ENCODE measurements around the gene WNT10A.

Gene WNT10A

DNA sequence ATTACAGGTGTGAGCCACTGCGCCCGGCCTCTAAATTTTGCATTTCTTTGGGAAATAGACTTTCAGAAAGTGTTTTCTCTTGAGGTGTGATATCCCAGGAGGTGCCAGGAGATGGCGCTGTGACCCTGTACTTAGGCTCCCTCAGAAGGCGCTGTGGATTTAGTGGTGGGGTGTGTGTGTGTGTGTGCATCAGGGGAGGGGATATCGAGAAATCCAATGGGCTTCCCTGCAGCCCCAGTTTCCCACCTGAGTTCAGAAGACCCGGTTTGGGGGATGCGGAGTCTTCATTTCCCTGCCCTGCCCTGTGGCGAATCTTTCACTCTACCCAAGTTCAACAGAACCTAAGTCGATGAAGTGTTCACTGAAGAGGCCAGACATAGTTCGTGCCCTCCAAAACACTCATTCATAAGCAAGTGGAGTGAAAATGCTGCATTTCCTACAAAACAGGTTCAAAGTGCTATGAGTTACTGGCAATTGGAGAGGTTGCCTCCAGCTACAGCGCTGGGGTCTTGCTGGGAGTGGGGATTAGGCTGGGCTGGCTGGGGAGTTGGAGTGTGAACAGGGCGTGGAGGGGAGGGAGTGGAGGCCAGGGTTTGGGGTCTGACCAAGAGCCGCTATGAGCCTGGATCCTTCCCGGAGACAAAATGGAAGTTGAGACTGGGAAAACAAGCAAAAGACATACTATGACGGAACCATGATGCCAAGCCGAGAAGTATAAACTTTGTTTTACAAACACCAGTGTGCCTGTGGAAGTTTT lies 27.6 kb upstream of the WNT10A start:
- DNase-seq (ENCODE audit: insufficient read length, low spot score) (peak; percentile 64), FAIRE-seq (no peak)
- no peak for TF ChIP-seq POLR2A (IDR thresholded peaks at IDR 0.05; ENCODE audit: low read depth, low read length)

DNA sequence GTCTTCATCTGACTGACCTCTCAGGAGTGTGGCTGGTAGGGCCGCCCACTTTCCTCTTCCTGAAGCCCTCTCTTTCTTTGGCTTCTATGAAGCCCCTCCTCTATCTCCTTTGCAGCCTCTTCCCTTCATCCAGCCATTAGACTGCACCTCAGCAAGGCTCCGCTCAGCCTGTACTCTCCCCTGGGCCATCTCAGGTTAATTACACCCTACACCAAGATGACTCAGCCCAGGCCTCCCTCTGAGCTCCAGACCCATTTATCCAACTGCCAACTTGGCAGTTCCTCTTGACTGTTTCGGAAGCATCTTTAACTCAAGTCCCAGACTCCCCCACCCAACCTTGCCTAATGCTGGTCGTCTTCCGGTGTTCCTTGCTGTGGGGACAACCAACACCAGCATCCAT lies 26.9 kb upstream of the WNT10A start:
- TF ChIP-seq POLR2A (IDR thresholded peaks at IDR 0.05; ENCODE audit: low read depth, low read length), result no peak
- DNase-seq (ENCODE audit: insufficient read length, low spot score) (peak; percentile 87), FAIRE-seq (peak; percentile 87)

DNA sequence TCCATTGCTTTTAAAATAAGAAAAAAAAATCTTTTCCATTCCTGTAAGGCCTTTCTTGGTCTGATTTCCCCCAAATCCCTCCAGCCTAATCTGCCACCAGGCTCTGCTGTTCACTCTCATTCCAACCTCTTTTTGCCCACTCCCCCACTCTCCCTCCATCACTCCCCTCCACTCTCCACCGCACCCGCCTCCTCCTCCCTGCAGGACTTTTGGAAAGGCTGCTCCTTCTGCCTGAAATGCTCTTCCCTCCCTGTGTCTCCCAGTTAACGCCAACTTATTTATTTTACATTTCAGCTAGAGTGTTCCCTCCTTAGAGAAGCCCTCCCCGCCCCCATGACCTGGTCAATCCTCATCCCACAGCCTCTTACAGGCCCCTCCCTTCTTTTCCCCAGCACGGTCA lies 25.8 kb upstream of the WNT10A start:
- no peak for DNase-seq (ENCODE audit: insufficient read length, low spot score)
- no peak for TF ChIP-seq POLR2A (IDR thresholded peaks at IDR 0.05; ENCODE audit: low read depth, low read length)
- FAIRE-seq, result no peak

DNA sequence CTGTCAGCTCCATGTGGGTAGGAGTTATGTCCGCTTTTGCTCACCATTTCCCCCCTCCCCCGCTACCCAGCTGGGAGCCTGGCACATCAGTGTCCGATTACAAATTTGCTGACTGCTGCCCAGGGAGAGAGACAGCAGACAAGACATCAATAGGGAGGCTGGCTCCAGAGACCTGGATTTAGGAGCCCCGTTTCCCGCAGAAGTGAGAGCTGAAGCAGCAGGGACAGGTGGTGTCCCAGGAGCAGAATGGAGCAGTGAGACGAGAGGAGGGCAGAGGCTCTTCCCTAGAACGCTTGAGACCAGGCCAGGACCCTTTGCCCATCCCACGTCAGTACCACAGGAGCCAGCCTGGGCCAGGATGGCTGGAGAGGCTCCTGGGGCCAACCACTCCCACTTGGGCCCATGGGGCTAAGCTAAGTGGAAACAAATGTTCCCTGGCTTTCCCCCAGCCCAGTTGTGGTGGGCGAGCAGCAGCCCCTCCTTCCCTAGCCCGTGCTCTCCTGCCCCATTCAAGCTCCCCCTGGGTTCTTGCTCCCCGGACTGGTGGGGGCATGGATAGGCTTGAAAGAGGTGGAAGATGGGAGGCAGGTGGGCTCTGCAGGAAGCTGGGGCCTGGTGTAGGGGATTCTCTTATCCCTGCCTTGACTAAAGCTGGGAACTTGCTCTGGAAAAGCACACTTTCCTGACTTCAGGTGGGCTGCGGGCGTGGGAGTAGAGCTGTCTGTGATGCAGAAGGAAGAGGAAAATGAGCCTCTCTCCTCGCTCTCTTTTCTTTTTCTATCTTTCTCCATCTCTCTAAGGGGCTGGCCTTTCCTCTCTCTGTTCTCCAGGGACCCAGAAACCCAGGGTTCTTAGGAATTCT lies 25.1 kb upstream of the WNT10A start:
- FAIRE-seq (no peak), DNase-seq (ENCODE audit: insufficient read length, low spot score) (no peak)
- TF ChIP-seq POLR2A (IDR thresholded peaks at IDR 0.05; ENCODE audit: low read depth, low read length), result no peak

DNA sequence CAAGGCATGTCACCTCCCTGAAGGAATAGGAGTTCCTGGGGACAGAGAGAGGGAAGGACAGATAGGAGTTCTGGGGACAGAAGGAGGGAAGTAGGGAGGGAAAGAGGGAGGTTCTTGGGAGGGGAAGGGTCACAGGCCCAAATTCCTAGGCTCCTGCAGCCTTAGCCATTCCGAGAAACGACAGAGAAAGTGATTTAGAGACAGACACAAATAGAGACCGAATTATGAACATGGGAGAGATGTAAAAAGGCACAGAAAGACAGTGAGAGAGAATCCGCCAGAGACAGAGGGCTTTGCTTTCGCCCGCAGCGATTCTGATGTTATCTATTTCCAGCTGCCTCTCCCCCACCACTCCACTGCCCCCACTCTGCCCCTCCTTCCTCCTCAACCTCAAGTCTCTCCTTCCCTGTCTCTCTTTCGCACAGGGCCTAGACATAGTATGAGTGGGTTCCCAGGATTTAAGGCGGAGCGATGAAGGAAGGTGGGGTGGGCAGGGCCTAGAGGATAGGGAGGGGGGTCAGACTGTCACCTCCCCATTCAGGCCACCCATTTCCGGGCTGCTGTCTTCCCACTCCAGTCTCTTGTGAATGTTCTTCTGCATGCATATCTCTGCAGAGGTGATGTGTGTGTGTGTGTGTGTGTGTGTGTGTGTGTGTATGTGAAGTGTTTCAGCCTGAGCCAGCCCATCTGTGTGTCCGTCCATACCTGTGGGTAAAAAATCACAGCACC lies 24.3 kb upstream of the WNT10A start:
- DNase-seq (ENCODE audit: insufficient read length, low spot score) (no peak), FAIRE-seq (no peak)
- no peak for TF ChIP-seq POLR2A (IDR thresholded peaks at IDR 0.05; ENCODE audit: low read depth, low read length)

DNA sequence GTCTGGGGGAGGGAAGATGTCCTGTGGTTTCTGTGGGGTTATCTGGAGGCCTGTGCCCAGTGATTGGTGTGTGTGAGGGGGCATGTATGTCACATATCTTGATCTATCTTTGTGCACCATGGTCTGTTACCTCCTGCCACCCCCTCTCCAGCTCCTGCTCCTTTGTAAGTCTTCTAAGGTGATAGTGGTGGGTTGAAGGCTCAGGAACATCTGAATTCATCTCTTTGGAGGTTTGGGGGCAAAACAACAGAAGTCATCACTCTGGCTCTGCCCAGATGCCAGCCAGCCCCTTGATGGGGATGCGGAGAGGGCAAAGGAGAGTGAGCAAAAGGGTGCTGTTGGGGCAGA lies 23.8 kb upstream of the WNT10A start:
- FAIRE-seq (no peak), DNase-seq (ENCODE audit: insufficient read length, low spot score) (no peak)
- TF ChIP-seq POLR2A (IDR thresholded peaks at IDR 0.05; ENCODE audit: low read depth, low read length), result no peak

DNA sequence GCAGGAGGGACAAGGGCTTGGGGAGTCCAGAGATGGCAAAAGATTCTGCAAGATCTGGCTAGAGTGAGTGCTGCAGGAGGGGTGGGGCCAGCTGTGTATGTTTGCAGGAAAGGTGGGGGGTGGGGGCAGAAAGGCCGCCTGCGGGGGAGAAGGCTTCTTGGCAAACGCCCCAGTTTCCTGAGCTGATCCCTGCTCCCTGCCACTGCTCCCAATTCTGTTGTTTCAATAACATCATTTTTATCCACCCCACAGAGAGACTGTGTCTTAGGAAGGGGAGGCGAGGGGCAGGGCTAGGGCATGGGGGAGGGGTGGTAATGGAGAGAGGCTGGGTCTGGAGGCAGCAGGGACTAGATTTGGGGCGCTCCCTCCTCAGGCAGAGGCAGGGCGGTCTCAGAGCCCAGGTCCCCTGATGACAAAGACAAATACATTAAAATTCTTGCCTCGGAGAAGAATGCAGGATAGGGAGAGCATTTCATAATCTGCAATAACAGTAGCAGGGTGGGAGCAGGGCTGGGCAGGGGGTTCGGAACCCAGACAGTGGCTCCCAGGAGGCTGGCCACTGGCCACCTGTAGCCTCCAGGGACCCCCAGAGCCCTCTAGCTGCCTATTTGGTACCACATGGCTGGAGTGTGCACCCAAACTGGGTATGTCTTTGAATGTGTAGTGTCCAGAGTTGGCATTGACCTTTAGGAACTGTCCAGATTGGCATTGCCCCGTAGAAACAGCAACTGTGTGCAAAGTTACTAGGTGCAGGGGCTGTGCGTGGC lies 23.1 kb upstream of the WNT10A start:
- FAIRE-seq (no peak), DNase-seq (ENCODE audit: insufficient read length, low spot score) (no peak)
- no peak for TF ChIP-seq POLR2A (IDR thresholded peaks at IDR 0.05; ENCODE audit: low read depth, low read length)

DNA sequence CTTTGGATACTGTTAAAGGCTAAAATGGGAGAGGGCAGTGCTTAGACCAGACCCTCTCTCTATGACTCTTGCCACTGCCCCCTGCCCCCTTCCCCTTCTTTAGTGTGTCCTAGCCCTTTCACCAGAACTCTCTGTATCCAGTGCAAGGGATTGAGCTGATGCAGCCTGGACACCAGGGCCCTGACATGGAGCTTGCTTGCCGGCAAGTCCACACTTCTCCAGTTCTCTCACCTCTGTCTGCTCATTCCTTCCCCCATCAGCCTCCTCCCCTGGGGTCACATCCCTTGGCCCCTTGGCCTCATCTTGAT lies 22.6 kb upstream of the WNT10A start:
- DNase-seq (ENCODE audit: insufficient read length, low spot score) (no peak), FAIRE-seq (no peak)
- TF ChIP-seq POLR2A (IDR thresholded peaks at IDR 0.05; ENCODE audit: low read depth, low read length), result no peak

DNA sequence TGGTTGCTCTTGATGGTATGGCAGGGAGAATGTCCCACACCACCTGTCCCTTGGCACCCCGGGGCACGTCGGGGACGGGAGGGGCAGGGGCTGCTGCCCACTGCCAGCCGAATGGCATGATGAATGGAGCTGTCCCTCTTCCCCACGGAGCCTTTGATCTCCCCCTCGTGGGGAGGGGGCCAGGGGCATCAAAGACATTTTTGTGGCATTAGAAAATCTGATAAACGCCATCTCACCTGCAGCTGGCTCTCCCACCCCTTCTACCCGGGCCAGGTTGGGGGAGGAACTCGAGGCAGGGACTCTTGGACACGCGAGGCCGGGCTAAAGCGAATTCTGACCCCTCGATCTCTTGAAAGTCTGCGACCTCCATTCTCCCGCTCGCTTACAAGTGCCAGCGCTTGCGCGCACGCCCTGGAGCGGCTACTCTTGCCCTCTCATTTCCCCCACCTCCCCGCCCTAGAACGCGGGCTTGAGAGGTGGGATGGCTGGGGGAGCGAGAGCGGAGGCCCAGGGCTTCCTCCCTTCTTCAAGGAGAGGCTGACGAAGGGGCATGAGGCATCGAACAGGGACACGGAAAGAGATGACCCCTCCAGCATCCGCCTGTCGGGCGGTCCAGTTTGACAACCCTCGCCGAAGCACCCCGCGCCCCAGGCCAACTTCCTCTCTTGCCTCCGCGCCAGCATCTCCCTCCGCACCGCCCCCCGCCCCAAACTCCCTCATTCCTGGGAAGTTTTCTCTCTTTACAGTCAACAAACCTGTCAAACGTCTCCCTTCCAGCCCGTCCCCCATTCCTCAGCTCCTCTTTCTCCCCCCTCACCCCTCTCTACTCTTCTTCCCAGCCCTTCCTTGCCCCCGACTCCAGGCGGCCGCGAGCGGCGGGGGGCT lies 21.7 kb upstream of the WNT10A start:
- no peak for DNase-seq (ENCODE audit: insufficient read length, low spot score)
- TF ChIP-seq POLR2A (IDR thresholded peaks at IDR 0.05; ENCODE audit: low read depth, low read length), result no peak
- no peak for FAIRE-seq

DNA sequence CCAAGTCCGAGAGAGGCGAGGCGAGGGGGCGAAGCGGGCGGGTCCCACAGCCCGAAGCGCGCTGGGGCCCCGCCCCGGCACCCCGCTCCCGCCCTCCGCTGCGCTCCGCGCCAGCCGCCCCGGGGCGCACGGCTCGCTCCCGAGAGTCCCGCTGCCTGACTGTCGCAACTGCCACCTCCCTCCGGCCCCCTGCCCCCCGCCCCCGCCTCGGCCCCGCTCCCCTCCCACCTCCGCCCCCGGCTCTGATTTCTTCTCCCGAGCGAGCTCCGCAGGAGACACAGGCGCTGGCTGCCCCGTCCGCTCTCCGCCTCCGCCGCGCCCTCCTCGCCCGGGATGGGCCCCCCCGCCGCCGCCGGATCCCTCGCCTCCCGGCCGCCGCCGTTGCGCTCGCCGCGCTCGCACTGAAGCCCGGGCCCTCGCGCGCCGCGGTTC lies 21.1 kb upstream of the WNT10A start, which contains the start of gene WNT6:
Gene WNT6 (plus strand): TSS at position 250 of the 432 bp plus-strand sequence. CDS start 233 bp downstream, outside the sequence.
- TF ChIP-seq POLR2A (IDR thresholded peaks at IDR 0.05; ENCODE audit: low read depth, low read length), result no peak
- no peak for FAIRE-seq
- no peak for DNase-seq (ENCODE audit: insufficient read length, low spot score)

- no peak for TF ChIP-seq POLR2A (IDR thresholded peaks at IDR 0.05; ENCODE audit: low read depth, low read length)
- DNase-seq (ENCODE audit: insufficient read length, low spot score), result no peak
- FAIRE-seq, result no peak
Measured at GRCh38 chr2:218859988-218860831, 20.4 kb upstream of the WNT10A start.

GRCh38 chr2:218860950-218861381 lies 19.7 kb upstream of the WNT10A start:
- DNase-seq (ENCODE audit: insufficient read length, low spot score), result no peak
- FAIRE-seq, result no peak
- no peak for TF ChIP-seq POLR2A (IDR thresholded peaks at IDR 0.05; ENCODE audit: low read depth, low read length)
